ENCODE data around the gene MPDZ.
"Not testable (repeated sequence)": the region's sequence is repeated elsewhere in the genome, so short reads cannot be mapped to it uniquely, and the experiment has no call there.

MPDZ gene

GRCh38 chr9:13264788-13265187 is 14.7 kb downstream of the MPDZ start:
- peak; percentile 33 for DNase-seq (ENCODE audit: low spot score)

- DNase-seq (ENCODE audit: low spot score) = no peak
Measured at GRCh38 chr9:13263511-13263910, 16.0 kb downstream of the MPDZ start.

- DNase-seq (ENCODE audit: low spot score) = no peak
Measured at GRCh38 chr9:13252852-13253251, 26.6 kb downstream of the MPDZ start.

- no peak for DNase-seq (ENCODE audit: low spot score)
Measured at GRCh38 chr9:13244181-13244580, 35.3 kb downstream of the MPDZ start.

GRCh38 chr9:13241283-13241682 is 38.2 kb downstream of the MPDZ start:
- DNase-seq (ENCODE audit: low spot score) = no peak

- DNase-seq (ENCODE audit: low spot score) = no peak
Measured at GRCh38 chr9:13239660-13240059, 39.8 kb downstream of the MPDZ start.

- DNase-seq (ENCODE audit: low spot score) = no peak
Measured at GRCh38 chr9:13239208-13239607, 40.3 kb downstream of the MPDZ start.

- DNase-seq (ENCODE audit: low spot score) = no peak
Measured at GRCh38 chr9:13234932-13235331, 44.6 kb downstream of the MPDZ start.

- no peak for DNase-seq (ENCODE audit: low spot score)
Measured at GRCh38 chr9:13228431-13228830, 51.1 kb downstream of the MPDZ start.

- no peak for DNase-seq (ENCODE audit: low spot score)
Measured at GRCh38 chr9:13224366-13224765, 55.1 kb downstream of the MPDZ start.

- DNase-seq (ENCODE audit: low spot score) = not testable (repeated sequence)
Measured at GRCh38 chr9:13222733-13223132, 56.8 kb downstream of the MPDZ start.

GRCh38 chr9:13221741-13222140 is 57.8 kb downstream of the MPDZ start:
- DNase-seq (ENCODE audit: low spot score) = no peak

GRCh38 chr9:13220837-13221236 is 58.7 kb downstream of the MPDZ start:
- no peak for DNase-seq (ENCODE audit: low spot score)

GRCh38 chr9:13215791-13216554 is 63.5 kb downstream of the MPDZ start:
- DNase-seq (ENCODE audit: low spot score) = no peak

GRCh38 chr9:13213998-13214397 is 65.5 kb downstream of the MPDZ start:
- no peak for DNase-seq (ENCODE audit: low spot score)

GRCh38 chr9:13213337-13213736 is 66.2 kb downstream of the MPDZ start:
- peak; percentile 22 for DNase-seq (ENCODE audit: low spot score)

- no peak for DNase-seq (ENCODE audit: low spot score)
Measured at GRCh38 chr9:13210306-13210705, 69.2 kb downstream of the MPDZ start.

- DNase-seq (ENCODE audit: low spot score) = no peak
Measured at GRCh38 chr9:13209498-13209897, 70.0 kb downstream of the MPDZ start.

GRCh38 chr9:13205824-13206223 is 73.7 kb downstream of the MPDZ start:
- DNase-seq (ENCODE audit: low spot score) = no peak

- DNase-seq (ENCODE audit: low spot score) = no peak
Measured at GRCh38 chr9:13190040-13190439, 89.5 kb downstream of the MPDZ start.

GRCh38 chr9:13189362-13189761 is 90.1 kb downstream of the MPDZ start:
- DNase-seq (ENCODE audit: low spot score) = no peak

- no peak for DNase-seq (ENCODE audit: low spot score)
Measured at GRCh38 chr9:13186774-13187173, 92.7 kb downstream of the MPDZ start.

GRCh38 chr9:13186091-13186490 is 93.4 kb downstream of the MPDZ start:
- DNase-seq (ENCODE audit: low spot score) = no peak

- DNase-seq (ENCODE audit: low spot score) = peak; percentile 2
Measured at GRCh38 chr9:13181652-13182051, 97.8 kb downstream of the MPDZ start.

Measured in GM03348 (cell line).